GM21619 (cell line): ENCODE data around the gene MYD88.
"Not testable (repeated sequence)": the region's sequence is repeated elsewhere in the genome, so short reads cannot be mapped to it uniquely, and the experiment has no call there.

ENCODE experiments used
- ATAC-seq: cut with Tn5 transposase; IDR thresholded peaks from one replicate; pipeline ENCODE4 v1.9.1; 2021; ENCODE audit not compliant: unreplicated experiment

The MYD88 gene

DNA sequence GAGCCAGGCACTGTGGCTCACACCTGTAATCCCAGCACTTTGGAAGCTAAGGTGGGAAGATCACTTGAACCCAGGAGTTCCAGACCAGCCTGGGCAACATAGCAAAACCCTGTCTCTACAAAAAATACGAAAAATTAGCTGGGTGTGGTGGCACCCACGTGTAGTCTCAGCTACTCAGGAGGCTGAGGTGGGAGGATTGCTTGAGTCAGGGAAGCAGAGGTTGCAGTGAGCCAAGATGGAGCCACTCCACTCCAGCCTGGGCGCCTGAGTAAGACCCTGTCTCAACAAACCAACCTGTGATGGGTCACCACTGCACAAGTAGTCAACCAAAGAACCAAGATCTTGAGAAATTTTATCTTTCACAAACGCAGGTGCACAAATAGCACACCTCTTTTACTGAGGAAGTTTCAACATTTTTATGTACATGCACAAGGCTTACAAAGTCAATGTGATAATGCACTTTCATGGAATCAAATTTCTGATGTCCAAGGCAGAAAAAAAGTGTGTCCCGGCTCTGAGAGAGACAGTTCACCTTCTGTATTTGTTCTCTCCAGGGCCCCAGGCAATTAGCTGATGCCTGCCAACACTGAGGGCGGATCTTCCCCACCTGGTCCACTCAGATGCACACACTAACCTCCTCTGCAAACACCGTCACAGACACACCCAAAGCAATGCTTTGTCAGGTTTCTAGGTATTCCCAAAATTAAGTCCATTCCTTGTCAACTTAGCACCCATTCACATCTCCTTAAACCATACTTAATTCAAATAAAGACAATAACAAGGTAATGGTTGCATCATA is 13.9 kb upstream of the MYD88 start:
- ATAC-seq: no peak

DNA sequence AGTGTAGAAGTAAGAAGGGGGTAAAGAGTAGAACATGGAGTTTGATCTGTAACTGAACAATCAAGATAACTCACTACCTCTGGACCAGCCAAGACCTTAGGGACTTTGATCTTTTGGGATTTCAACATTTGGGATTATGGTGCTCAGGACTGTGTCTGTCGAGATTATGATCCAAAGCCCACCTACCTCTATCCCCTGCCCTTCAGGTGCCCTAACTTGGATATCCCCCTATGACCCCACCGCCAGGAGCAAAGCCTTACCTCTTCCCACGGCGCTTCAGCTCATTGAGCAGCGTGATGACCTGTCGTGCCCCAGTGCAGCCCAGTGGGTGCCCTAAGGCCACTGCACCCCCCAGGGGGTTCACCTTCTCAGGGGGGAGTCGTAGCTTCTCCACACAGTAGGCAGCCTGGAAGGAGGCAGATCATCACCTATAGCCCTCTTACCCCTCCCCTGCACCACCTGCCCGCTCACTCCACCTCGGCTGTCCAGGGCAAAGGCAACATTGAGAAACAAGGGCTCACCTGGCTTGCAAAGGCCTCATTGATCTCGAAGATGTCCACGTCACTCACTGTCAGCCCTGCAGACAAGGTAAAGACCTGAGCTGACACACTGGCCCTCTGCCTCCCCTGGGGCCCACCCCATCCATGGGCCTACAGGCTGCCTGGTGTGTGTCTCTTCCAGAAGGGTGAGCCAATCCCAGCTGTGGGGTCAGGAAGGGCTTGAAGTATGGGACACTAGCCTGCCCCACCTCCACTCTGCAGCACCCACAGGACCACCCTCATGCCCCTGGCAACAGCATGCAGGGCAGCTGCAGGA is 12.9 kb upstream of the MYD88 start:
- ATAC-seq: no peak

DNA sequence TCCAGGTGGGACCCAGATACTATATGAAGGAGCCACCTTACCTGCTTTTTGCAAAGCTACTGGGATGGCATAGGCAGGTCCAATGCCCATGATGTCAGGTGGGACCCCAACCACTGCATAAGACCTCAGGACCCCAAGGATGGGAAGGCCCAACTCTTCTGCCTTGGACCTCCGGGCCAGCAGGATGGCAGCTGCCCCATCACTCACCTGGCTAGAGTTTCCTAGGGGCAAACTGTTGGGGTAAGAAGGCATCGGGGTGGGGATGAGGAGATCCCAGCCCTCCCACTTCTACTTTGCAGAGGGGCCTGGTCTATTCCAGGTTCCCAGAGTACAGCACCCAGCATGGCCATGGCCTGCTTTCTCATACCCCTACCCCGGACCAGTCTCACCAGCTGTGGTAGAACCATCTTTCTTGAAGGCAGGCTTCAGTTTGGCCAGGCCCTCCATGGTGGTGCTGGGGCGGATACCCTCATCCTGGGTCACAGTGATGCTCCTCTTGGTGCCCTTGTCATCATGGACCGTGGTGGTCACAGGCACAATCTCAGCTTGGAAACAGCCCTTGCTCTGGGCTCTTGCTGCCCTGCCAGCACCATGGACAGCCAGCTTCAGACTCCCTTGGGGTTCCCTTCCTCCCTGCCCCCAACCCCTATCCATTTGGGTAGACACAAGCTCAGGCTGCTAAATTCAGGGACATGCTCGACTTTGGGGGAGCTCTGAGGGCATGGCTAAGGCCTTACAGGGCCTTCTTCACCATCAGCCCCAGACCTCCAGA is 12.2 kb upstream of the MYD88 start:
- no peak for ATAC-seq

DNA sequence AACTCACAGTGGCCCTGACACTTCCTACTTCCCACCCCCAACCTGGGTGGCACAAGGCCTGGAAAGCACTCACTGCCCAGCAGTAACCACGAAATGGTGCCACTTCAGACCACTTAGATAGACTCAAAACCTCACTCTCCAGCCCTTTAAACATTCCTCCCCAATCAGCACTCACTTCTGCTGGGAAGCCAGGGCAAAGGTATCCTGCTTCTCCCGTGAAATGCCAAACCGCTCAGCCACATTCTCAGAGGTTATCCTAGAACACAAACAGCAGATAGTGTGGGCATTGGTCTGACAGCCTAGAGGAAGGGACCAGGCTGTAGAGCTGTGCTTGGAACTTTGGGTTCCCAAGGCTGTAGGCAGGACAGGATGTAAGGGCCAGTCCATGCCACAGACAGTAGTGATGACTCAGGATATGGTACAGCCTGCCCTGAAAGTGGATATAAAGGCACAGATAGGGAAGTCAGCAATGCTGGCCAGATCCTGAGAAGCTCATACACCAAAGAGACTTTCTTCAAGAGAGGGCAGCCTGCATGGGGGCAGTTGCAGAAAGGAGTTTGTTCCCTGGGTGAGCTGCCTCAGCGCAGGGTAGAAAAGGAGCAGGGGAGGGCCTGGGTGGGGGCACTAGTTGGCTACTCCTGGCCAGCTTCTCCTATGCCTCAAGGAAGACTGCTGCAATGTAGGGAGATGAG is 10.7 kb upstream of the MYD88 start:
- no peak for ATAC-seq

DNA sequence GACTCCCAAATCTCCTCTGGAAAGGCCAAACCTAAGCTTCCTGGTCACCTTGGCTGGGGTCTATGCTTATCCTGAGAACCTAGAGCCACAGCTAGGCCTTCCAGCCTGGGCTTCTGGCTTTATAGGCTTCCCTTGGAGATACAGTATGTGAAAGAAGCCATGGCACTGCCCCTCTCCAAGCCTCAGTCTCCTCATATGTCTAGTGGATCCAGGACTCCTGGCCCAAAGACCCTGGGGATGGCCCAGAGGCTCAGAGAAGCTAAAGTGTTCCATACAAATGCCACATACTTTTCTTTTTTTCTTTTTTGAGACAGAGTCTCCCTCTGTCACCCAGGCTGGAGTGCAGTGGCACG is 10.2 kb upstream of the MYD88 start:
- no peak for ATAC-seq

DNA sequence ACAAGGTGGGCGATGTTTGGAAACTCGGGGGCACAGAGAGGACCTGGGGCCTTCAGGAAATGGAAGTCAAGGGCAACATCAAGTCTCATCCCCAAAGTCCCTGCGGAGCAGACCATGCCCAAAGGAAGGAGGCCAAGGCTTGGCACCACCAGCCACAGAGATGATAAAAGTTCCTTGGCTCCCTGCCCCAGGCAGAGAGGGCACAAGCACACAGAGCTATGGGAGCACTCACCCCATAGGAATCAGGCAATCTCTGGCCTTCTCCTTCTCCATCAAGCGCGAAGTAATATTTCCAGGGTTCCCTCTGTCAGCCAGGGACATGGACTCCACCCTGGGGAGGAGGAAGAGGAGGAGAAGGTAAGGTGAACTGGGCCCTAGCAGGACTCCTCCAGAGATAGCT is 9.4 kb upstream of the MYD88 start:
- ATAC-seq: no peak

DNA sequence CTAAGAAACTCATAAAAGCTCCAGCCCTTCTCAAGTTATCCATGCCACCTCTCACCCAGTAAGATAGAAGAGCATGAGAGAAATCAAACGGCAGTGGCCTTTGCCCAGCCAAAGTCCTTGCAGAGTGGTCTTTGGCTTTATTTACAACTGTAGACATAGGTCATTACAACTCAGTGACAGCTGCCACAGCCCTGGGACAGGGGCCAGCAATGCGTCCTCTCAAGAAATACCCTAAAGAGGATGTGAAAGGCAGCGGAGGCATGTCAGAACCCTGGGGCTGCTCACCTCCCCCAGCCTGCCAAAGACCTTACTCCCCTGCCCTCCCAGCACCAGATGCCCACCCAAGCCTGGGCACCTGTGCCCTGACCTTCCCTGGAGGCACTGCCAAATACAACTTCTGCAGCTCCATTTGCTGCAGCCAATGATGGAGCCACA is 7.8 kb upstream of the MYD88 start:
- no peak for ATAC-seq

DNA sequence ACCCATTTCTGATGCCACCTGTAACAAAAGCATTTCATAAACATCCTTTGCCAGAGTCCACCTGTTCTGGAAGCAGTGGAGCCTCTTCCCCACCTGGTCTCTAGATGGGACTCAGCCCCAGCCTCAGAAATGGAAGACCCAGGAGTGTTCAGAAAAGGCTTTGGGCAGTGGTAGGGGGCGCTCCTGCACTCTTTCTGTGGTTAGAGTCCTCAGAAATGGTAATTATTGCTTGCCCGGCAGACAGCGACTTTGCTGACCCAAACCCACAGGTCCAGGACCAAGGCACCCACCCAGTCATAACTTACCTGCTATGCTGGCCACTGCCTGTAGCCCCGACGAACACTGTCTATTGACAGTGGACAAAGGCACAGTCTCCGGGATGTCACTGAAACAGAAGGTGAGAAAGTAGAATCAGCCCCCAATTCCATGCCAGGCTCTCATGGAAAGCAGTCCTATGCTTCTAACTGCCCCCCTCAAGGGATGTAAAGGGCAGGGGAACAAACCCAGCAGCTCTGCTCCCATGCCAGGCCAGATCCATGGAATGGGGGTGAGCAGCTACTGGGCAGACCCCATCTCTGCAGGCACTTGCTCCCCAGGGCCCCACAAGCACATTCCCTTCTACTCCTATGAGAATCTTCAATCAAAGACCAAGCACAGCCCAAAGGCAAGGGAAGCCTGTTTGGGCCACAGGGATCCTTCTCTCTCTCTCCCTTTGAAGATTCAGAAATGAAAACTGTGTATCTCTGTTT is 6.7 kb upstream of the MYD88 start:
- no peak for ATAC-seq

DNA sequence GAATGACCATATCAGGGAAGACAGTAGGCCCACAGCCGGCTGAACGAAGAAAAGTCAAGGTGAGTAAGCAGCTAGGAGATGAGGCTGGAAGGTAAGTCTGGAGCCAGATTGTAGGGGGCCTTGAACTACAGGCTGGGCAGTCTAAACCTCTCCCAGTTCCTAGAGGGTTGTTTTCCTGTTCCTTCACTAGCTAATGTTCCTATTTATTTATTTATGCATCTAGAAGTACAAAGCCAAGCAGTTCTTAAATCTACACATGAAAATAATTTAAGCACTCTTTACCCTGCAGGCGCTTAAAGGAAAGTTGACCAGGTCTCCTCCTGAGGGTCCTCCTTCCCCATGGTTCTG is 5.3 kb upstream of the MYD88 start:
- ATAC-seq: no peak

DNA sequence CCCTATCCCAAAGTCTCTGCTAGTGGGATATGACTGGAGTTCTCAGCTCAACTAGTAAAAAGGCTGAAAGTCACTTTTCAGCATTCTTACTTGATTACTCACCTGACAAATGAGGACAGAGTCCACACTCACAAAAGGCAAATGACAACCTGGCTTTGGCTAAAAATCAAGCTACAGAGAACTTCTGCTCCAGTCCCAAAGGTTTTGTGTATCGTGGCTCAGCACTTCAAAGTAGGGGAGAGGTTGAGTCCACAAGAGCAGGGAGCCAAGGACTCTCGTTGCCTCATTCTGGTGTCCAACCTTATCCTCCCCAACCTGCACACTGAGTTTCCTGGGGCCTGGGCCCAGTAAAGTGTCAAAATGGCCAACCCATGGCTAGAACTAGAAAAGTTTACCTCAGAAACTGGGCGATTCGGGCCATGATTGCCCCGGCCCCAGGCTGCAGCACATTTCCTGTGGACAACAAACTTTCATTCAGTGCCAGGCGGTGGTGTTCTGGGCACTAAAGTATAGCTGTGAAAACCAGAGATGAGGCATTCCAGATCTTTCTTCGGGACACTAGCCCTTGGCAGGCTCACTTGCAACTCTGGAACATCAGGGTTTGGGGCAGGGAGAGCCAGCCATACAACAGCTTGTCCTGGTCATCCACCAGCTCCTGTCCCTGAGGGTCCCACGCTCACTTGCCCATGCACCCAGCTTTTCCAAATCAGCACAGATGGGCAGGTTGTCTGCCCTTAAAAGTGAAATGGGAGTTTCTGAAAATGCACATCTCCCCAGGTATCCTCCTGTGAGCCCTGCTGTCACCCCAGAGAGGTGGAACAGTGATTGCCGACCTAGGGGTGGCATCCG is 4.7 kb upstream of the MYD88 start:
- ATAC-seq: no peak

DNA sequence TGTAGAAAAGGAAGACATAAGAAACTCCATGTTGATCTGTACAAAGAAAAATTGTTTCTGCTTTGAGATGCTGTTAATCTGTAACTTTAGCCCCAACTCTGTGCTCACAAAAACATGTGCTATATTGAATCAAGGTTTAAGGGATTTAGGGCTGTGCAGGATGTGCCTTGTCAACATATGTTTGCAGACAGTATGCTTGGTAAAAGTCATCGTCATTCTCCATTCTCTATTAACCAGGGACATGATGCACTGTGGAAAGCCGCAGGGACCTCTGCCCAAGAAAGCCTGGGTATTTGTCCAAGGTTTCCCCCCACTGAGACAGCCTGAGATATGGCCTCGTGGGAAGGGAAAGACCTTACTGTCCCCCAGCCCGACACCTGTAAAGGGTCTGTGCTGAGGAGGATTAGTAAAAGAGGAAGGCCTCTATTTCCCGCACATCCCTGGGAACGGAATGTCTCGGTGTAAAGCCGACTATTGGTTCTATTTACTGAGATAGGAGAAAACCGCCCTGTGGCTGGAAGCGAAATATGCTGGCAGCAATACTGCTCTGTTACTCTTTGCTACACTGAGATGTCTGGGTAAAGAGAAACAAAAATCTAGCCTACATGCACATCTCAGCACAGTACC is 3.8 kb upstream of the MYD88 start:
- ATAC-seq: not testable (repeated sequence)

DNA sequence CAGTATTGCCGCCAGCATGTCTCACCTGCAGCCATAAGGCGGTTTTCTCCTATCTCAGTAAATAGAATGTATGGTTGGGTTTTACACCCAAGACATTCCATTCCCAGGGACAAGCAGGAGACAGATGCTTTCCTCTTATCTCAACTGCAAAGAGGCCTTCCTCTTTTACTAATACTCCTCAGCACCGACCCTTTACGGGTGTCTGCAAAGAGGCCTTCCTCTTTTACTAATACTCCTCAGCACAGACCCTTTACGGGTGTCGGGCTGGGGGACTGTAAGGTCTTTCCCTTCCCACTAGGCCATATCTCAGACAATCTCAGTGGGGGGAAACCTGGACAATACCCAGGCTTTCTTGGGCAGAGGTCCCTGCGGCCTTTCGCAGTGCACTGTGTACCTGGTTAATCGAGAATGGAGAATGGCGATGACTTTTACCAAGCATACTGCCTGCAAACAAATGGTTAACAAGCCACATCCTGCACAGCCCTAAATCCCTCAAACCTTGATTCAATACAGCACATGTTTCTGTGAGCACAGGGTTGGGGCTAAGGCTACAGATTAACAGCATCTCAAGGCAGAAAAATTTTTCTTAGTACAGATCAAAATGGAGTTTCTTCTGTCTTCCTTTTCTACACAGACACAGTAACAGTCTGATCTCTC is 2.7 kb upstream of the MYD88 start:
- not testable (repeated sequence) for ATAC-seq

DNA sequence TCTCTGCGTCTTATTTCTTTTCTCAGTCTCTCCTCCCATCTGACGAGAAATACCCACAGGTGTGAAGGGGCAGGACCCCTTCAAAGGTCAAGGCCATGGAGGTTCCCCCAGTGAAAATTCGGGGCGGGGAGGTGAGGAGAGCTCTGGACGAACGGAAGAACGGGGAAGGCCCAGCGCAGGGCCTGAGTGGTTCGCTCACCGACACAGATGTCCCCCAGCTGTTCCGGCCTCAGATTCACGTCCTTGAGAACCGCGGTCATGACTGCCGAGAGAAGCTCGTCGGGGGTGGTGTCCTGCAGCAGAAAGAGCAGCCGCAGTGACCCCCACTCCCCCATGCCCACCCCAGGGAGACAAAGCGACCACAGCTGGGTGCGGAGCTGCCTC is 2.1 kb upstream of the MYD88 start:
- ATAC-seq: no peak

DNA sequence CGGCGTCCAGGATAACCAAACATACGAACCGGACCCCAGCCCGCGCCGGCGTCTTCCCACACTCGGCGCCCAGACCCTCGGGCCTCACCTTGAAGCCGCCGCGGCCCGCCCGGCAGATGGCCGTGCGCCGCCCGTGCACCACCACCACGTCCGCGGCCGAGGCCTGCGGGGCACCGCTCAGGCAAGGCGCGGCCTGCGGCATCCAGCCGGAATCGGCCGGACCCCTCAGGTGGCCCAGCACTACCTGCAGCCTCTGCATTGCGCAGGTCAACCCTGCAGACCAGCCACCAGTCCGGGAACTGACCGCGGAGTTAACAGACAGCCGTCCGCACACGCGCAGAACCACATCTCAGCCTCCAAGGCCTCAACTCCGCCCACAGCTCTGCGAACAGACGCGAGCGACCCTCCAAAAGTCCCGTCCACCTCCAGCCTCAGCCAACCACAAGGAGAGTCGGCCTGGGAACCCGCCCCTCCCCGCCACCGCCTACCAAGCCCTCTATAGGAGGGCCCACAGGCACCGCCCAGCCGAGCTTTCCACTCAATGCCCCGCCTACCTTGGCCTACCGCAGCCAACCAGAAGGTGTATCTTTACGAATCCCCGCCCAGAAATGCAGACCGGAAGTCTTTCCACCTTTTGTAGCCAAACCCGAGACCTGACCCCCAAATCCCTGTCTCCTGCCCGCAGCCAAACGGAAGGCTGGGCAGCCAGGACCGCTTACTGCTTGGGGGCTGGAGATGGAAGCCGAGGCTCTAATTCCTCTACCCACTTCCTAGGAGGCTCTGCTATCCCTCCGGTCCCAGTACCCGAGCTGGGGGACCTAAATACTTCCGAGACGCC is 1.5 kb upstream of the MYD88 start, which contains the start of gene ACAA1:
ACAA1 (minus strand) TSS at position 351 of the 838 bp plus-strand sequence; CDS start at position 259, 92 bp downstream.
- peak; percentile 87 for ATAC-seq

DNA sequence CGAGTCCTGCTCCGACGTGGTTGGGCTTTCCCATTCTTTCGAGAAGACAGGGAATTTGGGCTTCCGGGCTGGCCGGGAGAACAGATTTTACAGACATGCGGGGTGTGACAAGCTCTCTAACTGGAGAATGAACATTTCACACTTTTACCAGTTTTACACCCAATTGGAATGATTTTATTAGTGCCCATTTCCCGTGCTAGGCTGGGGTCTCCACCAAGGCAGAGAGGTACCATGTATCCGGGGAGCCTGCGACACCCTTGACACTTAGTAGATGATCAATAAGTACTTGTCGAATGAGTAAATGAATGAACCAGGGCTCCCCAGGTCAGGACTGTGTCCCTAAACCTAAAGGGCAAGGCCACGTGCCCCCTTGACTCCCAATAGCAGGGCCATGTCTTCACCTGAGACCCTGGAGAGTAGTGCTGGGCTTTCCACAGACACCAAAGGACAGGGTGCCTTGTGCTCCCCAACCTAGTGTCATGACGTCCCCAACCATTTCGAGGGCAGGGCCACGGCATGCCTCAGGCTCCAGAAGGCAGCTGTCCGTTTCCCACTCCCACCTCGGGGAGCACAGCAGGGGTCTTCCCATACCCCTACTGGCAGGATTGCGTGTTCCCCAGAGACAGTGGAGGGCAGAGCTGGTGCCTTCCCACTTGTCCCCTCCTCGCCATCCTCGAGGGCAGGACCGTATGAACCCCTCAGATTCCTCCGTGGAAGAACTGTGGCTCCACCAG is 679 bp upstream of the MYD88 start:
- no peak for ATAC-seq

DNA sequence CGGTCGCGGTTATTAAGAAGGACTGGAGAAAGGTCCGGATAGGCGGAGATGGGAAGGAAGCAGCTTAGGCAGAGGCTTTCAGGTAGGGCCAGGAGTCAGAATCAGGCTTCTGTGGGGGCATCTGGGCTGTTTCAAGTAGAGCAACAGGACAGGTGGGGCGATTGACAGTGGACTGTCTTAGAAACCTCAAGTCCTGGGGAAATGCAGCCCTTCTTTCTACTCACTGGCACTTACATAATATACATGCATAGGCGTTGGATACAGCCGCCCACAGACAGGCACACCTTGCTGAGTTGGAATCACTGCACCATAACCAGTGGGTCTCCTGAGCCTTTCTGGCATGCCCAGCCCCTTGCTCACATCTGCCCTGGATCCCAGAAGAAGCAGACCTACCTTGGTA is 730 bp downstream of the MYD88 start:
- no peak for ATAC-seq

DNA sequence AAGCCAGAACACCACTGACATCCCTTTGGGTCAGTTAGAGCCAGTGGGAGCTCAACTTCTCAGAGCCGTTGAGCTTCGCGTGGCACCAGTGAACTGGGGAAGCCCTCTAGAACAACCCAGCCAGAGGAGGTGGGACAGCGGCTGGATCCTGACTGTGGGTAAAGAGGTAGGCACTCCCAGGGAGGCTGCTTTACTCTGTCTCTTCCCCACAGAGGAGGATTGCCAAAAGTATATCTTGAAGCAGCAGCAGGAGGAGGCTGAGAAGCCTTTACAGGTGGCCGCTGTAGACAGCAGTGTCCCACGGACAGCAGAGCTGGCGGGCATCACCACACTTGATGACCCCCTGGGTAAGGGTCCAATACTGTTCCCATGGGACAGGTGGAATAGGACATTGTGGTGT is 1.2 kb downstream of the MYD88 start:
- no peak for ATAC-seq
